Neuronal stem cell (in vitro differentiated cells): ENCODE measurements around the gene DDX52.
"Not testable (repeated sequence)": the region's sequence is repeated elsewhere in the genome, so short reads cannot be mapped to it uniquely, and the experiment has no call there.

Experiments used
- DNase-seq: peaks from one replicate; pipeline ENCODE4 v3.0.0-alpha.2; 2013; ENCODE audit warnings: low spot score
- H2AFZ ChIP-seq: one replicate; pipeline ENCODE4 v1.6.1; 2013; ENCODE audit warnings: mild to moderate bottlenecking, low read length, inconsistent platforms
- H2AK5ac ChIP-seq: 2 replicates; pipeline ENCODE4 v1.6.1; 2013; ENCODE audit warnings: low read depth, mild to moderate bottlenecking, inconsistent platforms, low read length, moderate library complexity, mixed read lengths
- H2BK120ac ChIP-seq: 2 replicates; pipeline ENCODE4 v1.6.1; 2013; ENCODE audit warnings: low read depth, mild to moderate bottlenecking, inconsistent platforms, low read length, moderate library complexity, mixed read lengths
- H2BK12ac ChIP-seq: one replicate; pipeline ENCODE4 v1.6.1; 2013; ENCODE audit warnings: low read length, inconsistent platforms
- H2BK15ac ChIP-seq: 2 replicates; pipeline ENCODE4 v1.6.1; 2013; ENCODE audit warnings: mild to moderate bottlenecking, low read length, inconsistent platforms, mixed read lengths
- H2BK5ac ChIP-seq: one replicate; pipeline ENCODE4 v1.6.1; 2013; ENCODE audit warnings: inconsistent platforms, mild to moderate bottlenecking, low read length, moderate library complexity
- H3K14ac ChIP-seq: one replicate; pipeline ENCODE4 v1.6.1; 2013; ENCODE audit warnings: low read length, inconsistent platforms
- H3K18ac ChIP-seq: 2 replicates; pipeline ENCODE4 v1.6.1; 2013; ENCODE audit warnings: low read length, inconsistent platforms
- H3K23ac ChIP-seq: 2 replicates; pipeline ENCODE4 v1.6.1; 2013; ENCODE audit warnings: low read depth, mild to moderate bottlenecking, mixed read lengths, low read length, inconsistent platforms; ENCODE audit not compliant: poor library complexity
- H3K27ac ChIP-seq: replicated peaks from 3 replicates; pipeline ENCODE4 v1.5.1; 2013; ENCODE audit warnings: low read length, inconsistent platforms
- H3K27me3 ChIP-seq, 3 experiments: 2 replicates each; pipeline ENCODE4 v1.6.1; 2013; ENCODE audit warnings: low read length in 3 of 3, mild to moderate bottlenecking in 2 of 3, inconsistent platforms in 1 of 3, low read depth in 1 of 3, mixed read lengths in 1 of 3, moderate library complexity in 1 of 3; ENCODE audit not compliant: control insufficient read depth in 3 of 3, insufficient read depth in 3 of 3
- H3K36me3 ChIP-seq, 2 donors: replicated peaks in 1 of 2; 2 replicates each; pipeline ENCODE4 v1.6.1; 2013; ENCODE audit warnings: low read length in 2 of 2; ENCODE audit not compliant: control insufficient read depth in 2 of 2, insufficient read depth in 2 of 2
- H3K4ac ChIP-seq: 2 replicates; pipeline ENCODE4 v1.6.1; 2013; ENCODE audit warnings: inconsistent platforms, mild to moderate bottlenecking, low read length, moderate library complexity
- H3K4me1 ChIP-seq, 2 donors: 1 replicate in 1 of 2; 2 replicates in 1 of 2; pipeline ENCODE4 v1.6.1; 2013; ENCODE audit warnings: low read length in 2 of 2, low read depth in 1 of 2; ENCODE audit not compliant: control insufficient read depth in 2 of 2, insufficient read depth in 1 of 2
- H3K4me2 ChIP-seq: one replicate; pipeline ENCODE4 v1.6.1; 2013; ENCODE audit warnings: mild to moderate bottlenecking, low read length, inconsistent platforms; ENCODE audit not compliant: insufficient read depth, poor library complexity, severe bottlenecking
- H3K4me3 ChIP-seq, 2 donors: 2 replicates each; pipeline ENCODE4 v1.5.1; 2013; ENCODE audit warnings: low read length in 2 of 2, mild to moderate bottlenecking in 2 of 2, inconsistent platforms in 1 of 2, moderate library complexity in 1 of 2
- H3K79me1 ChIP-seq: one replicate; pipeline ENCODE4 v1.6.1; 2013; ENCODE audit warnings: low read depth, mild to moderate bottlenecking, inconsistent platforms, low read length, moderate library complexity
- H3K9ac ChIP-seq: one replicate; pipeline ENCODE4 v1.6.1; 2013; ENCODE audit warnings: mild to moderate bottlenecking, low read depth, low read length, inconsistent platforms; ENCODE audit not compliant: poor library complexity
- H3K9me3 ChIP-seq, 2 donors: replicated peaks in 1 of 2; 2 replicates each; pipeline versions ENCODE3 to v1.6.1; 2013; ENCODE audit warnings: low read length in 2 of 2, mild to moderate bottlenecking in 2 of 2, inconsistent platforms in 1 of 2, low read depth in 1 of 2, mixed read lengths in 1 of 2, moderate library complexity in 1 of 2; ENCODE audit not compliant: control insufficient read depth in 2 of 2, insufficient read depth in 1 of 2
- H4K8ac ChIP-seq: one replicate; pipeline ENCODE4 v1.6.1; 2013; ENCODE audit warnings: low read depth, mild to moderate bottlenecking, inconsistent platforms, low read length, moderate library complexity
- H4K91ac ChIP-seq: one replicate; pipeline ENCODE4 v1.6.1; 2013; ENCODE audit warnings: low read length, low read depth, mild to moderate bottlenecking, inconsistent platforms; ENCODE audit not compliant: poor library complexity
- WGBS, 2 donors: extraction: QIAGEN DNeasy Blood & Tissue Kit; methylation state at CpG; one replicate each; pipeline ENCODE4 v1.1.7; 2013; ENCODE audit warnings: missing lambda C conversion rate in 2 of 2, mixed read lengths in 1 of 2; ENCODE audit not compliant: insufficient read length in 2 of 2, insufficient replicate concordance in 1 of 2; ENCODE audit errors: extremely low coverage in 2 of 2; 5-methylcytosine and 5-hydroxymethylcytosine counted together

Gene DDX52

DNA sequence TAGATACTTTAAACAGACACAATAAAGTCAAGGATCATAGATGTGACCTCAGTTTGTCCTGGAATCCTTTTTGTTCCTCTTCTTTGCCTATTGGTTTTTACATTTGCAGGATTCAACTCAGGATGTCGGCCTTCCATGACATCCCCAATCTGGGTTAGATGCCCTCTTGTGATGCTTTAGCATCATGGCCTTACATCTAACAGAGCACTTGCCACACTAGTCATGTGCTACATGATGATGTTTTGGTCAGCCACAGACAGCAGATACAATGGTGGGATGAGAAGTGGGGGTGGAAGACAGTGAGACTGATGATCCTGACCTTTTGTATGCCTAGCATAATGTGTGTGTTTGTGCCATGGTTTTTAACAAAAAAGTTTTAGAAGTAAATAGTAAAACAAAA, 32.3 kb downstream of the DDX52 start:
- no peaks in the 10 kb centered on the region for H3K4me1 ChIP-seq
- H3K23ac ChIP-seq, result no peak overlapping the region
- H3K79me1 ChIP-seq, result no peaks in the 10 kb centered on the region
- no peak overlapping the region for H3K18ac ChIP-seq
- H3K14ac ChIP-seq, result no peak overlapping the region
- no peak overlapping the region for H2BK120ac ChIP-seq
- H2BK5ac ChIP-seq, result no peak overlapping the region
- H2AFZ ChIP-seq, result no peak overlapping the region
- no peaks in the 10 kb centered on the region for H3K9me3 ChIP-seq
- H4K8ac ChIP-seq, result no peak overlapping the region
- H3K9ac ChIP-seq, result no peak overlapping the region
- H3K4me3 ChIP-seq, result no peak overlapping the region
- no CpG with 5 or more reads among the region's 1 CpG for WGBS, 2 donors
- no peak overlapping the region for H2AK5ac ChIP-seq
- DNase-seq, result no peak
- H3K27me3 ChIP-seq, result no peaks in the 10 kb centered on the region
- H2BK15ac ChIP-seq, result no peak overlapping the region
- H3K4me2 ChIP-seq, result no peak overlapping the region
- no peak overlapping the region for H4K91ac ChIP-seq
- H3K27ac ChIP-seq, result no peak overlapping the region
- peaks cover 11 to 48% of the 10 kb centered on the region in 2 donors for H3K36me3 ChIP-seq
- no peak overlapping the region for H3K4ac ChIP-seq
- no peak overlapping the region for H2BK12ac ChIP-seq

DNA sequence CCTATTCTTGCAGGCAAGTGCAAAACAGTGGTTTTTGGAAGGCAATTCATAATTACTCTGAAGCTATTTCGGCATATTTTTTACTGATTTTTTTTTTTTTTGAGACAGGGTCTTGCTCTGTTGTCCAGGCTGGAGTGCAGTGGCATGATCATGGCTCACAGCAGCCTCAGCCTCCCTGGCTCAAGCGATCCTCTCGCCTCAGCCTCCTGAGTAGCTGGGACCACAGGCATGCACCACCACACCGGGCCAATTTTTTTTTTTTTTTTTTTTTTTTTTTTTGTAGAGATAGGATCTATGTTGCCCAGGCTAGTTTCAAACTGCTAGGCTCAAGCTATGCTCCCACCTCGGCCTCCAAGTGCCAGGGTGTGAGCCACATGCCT, 33.2 kb downstream of the DDX52 start:
- H3K9ac ChIP-seq, H3K23ac ChIP-seq, H3K4ac ChIP-seq, H3K79me1 ChIP-seq, H3K14ac ChIP-seq, H2BK15ac ChIP-seq, H4K91ac ChIP-seq, H2BK12ac ChIP-seq, H2BK5ac ChIP-seq, H2AK5ac ChIP-seq, H3K9me3 ChIP-seq, H3K18ac ChIP-seq, H2BK120ac ChIP-seq, DNase-seq, H4K8ac ChIP-seq, H3K4me1 ChIP-seq, H3K27me3 ChIP-seq: not testable (repeated sequence)
- H3K4me3 ChIP-seq, result peak overlapping the region in 1 of 2 donors; percentile 46
- peaks cover 10 to 48% of the 10 kb centered on the region in 2 donors for H3K36me3 ChIP-seq
- peak overlapping the region; percentile 87 for H2AFZ ChIP-seq
- H3K27ac ChIP-seq, result peak overlapping the region; percentile 70
- H3K4me2 ChIP-seq, result peak overlapping the region; percentile 38
- whole genome bisulfite sequencing, 2 donors, result no CpG with 5 or more reads among the region's 5 CpGs

DNA sequence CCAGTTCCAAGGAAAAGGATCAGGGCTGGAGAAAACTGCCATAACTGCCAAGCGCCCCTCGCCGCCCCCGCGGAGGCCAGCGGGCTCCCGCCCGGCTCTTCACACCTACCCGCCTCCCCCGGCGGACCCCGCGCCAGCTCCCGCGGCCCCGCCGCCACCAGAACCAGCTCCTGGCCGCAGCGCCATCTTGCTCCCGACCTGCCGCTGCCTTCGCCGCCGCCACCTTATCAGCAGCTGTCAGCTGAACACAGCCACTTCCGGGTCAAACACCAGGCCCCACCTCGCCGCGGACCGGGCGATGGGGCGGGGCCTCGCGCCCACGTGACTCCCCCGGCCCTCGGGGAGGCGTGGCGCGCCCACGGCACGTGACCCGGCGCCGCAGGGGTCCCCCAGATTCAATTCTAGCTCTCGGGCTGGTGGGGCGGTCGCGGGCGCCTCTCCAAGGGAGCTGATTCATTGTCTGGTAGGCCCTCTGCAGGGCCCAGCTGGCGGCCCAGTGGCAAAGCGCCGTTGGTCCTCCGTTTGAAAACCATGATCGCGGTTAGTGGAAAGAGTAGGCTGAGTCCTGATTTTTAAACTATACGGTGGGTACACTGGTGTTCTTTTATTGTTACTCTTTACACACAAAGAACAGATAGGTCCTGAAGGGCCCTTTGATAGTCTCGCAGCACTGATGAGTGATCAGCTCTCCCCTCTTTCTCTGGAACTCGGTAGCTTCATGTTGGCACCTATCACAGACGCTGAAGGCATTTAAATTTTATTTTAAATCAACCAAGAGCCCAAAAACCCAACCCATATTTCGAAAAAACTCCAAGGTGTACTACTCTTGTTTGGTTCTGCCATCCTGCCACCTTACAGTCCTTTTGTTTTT, 33.8 kb downstream of the DDX52 start, which contains the start of gene SYNRG:
SYNRG (minus strand) TSS at position 249 of the 871 bp plus-strand sequence; CDS start at position 186, 63 bp downstream.
- Histone ChIP-seq H3K18ac (peak within 1 kb of the TSS; percentile 98), H2BK12ac (no peak within 1 kb of the TSS), H3K4me2 (peak within 1 kb of the TSS; percentile 38), H3K23ac (peak within 1 kb of the TSS; percentile 92), H3K4ac (no peak within 1 kb of the TSS), H2AFZ (peak within 1 kb of the TSS; percentile 87), H3K4me3 (peak within 1 kb of the TSS; percentile 67 to 99), H3K4me1 (no peaks in the 10 kb centered on the region), H2AK5ac (no peak within 1 kb of the TSS), H3K27ac (peak within 1 kb of the TSS; percentile 93), H3K9me3 (peaks cover 0 to 4% of the 10 kb centered on the region in 2 donors), H3K14ac (peak within 1 kb of the TSS; percentile 75), H3K79me1 (peaks cover 2% of the 10 kb centered on the region), H4K91ac (no peak within 1 kb of the TSS), H4K8ac (no peak within 1 kb of the TSS), H2BK15ac (no peak within 1 kb of the TSS), H2BK120ac (no peak within 1 kb of the TSS), H3K27me3 (no peaks in the 10 kb centered on the region), H3K9ac (peak within 1 kb of the TSS; percentile 86), H3K36me3 (peaks cover 5 to 48% of the 10 kb centered on the region in 2 donors), H2BK5ac (peak within 1 kb of the TSS; percentile 87)
- DNase-seq, result peak; percentile 96
- no CpG with 5 or more reads among the region's 60 CpGs for WGBS, 2 donors

DNA sequence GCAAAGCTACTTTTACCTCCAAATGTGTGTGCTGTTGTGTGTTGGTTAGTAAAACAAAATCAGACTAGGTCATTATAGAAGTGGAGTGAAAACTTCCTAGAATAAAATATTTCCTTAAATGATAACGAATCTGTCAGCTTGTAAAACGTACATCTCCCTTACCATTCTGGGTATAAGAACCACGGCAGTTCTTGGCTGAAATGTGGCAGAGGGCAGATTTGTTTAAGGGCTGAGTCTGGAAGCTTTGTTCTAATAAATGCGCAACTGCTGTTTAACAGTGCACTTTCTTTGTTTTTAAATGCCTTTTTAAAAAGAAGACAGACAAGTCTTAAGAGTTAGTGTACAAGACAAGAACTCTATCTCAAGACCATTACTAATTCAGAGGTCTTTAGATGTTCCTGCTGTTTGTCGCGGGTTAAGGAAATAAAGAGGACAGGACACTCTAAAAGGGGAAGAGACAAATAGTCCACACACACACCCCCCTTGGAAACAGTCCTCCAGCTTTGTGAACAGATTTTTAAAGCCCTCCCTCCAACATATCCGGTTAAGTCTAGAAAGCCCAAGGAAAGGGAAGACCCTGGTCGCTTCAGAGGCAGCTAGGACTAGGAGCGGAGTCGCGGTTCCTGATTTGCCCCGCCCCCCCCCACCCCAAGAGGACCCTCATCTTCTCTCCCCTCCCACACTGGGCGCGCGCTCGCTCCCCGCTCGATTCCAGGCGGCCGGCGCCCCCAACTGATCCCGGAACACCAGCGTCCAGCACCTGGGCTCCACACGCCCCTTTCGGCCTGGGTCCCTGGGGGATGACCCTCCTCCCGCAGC, 34.7 kb downstream of the DDX52 start:
- Histone ChIP-seq H3K9ac (peak overlapping the region; percentile 86), H3K79me1 (peaks cover 2% of the 10 kb centered on the region), H3K14ac (peak overlapping the region; percentile 75), H2BK5ac (peak overlapping the region; percentile 87), H2BK12ac (no peak overlapping the region), H2BK120ac (no peak overlapping the region), H3K27ac (peak overlapping the region; percentile 93), H4K91ac (no peak overlapping the region), H2AFZ (peak overlapping the region; percentile 87), H3K4ac (no peak overlapping the region), H3K4me1 (no peaks in the 10 kb centered on the region), H3K18ac (peak overlapping the region; percentile 98), H3K23ac (peak overlapping the region; percentile 92), H2AK5ac (no peak overlapping the region), H2BK15ac (no peak overlapping the region), H3K27me3 (no peaks in the 10 kb centered on the region), H3K36me3 (peaks cover 4 to 47% of the 10 kb centered on the region in 2 donors), H3K4me3 (peak overlapping the region; percentile 67 to 99), H3K4me2 (peak overlapping the region; percentile 34), H3K9me3 (peaks cover 2 to 12% of the 10 kb centered on the region in 2 donors), H4K8ac (no peak overlapping the region)
- no CpG with 5 or more reads among the region's 26 CpGs for WGBS, 2 donors
- DNase-seq, result peak; percentile 77
